Right atrium auricular region (tissue), 2 donors: ENCODE data around the gene NHLRC1. TPM values are rescaled to one million over a fixed set of nuclear protein-coding genes. Genes with fewer than 3 reads are reported as not detected.

Source experiments
- DNase-seq: peaks from one replicate; pipeline ENCODE4 v3.0.0-alpha.2; 2019; ENCODE audit warnings: low spot score
- H3K27ac ChIP-seq, 2 donors: fragments of 200-600 bp; sonication (generic); 1 replicate in 1 of 2; 2 replicates in 1 of 2; pipeline ENCODE4 v1.5.1; 2016 to 2019
- H3K27me3 ChIP-seq, 2 donors: fragments of 200-600 bp; sonication (generic); one replicate each; pipeline versions ENCODE4 v1.5.1 to v1.6.0; 2017 to 2019
- H3K36me3 ChIP-seq: fragments of 200-600 bp; sonication (generic); one replicate; pipeline ENCODE4 v1.5.1; 2016
- H3K4me1 ChIP-seq, 2 donors: fragments of 200-600 bp; sonication (generic); one replicate each; pipeline versions ENCODE4 v1.5.1 to v1.6.0; 2017 to 2019
- H3K4me3 ChIP-seq, 2 donors: fragments of 200-600 bp; sonication (generic); 1 replicate in 1 of 2; 2 replicates in 1 of 2; pipeline ENCODE4 v1.5.1; 2017 to 2019; ENCODE audit warnings: mild to moderate bottlenecking in 1 of 2, moderate library complexity in 1 of 2
- H3K9me3 ChIP-seq, 2 donors: fragments of 200-600 bp; sonication (generic); one replicate each; pipeline ENCODE4 v1.5.1; 2019
- CTCF ChIP-seq, 2 donors: fragments of 200-600 bp; sonication (generic); IDR thresholded peaks; one replicate each; pipeline ENCODE4 v1.5.1; 2019; ENCODE audit warnings: antibody characterized with exemption in 2 of 2
- total RNA-seq, 2 donors: library from RNA; depleted of rRNA; stranded (reverse); fragments of >200 nt; gene quantifications; one replicate each; pipeline ENCODE4 v1.1.0, GENCODE V29; 2016

Gene NHLRC1
- total RNA-seq, 2 donors from 2014 or later = 1.8 to 2.4 TPM

GRCh38 chr6:18101873-18102272 is 20.6 kb downstream of the NHLRC1 start:
- Histone ChIP-seq H3K4me1 (no peaks in the 10 kb centered on the region), H3K27me3 (no peaks in the 10 kb centered on the region), H3K36me3 (no peaks in the 10 kb centered on the region), H3K4me3 (no peak overlapping the region), H3K27ac (no peak overlapping the region), H3K9me3 (peaks cover 0 to 5% of the 10 kb centered on the region in 2 donors)
- no peak for DNase-seq
- no peak for TF ChIP-seq CTCF (IDR thresholded peaks at IDR 0.05)

GRCh38 chr6:18101271-18101670 is 21.2 kb downstream of the NHLRC1 start:
- Histone ChIP-seq H3K4me3 (no peak overlapping the region), H3K27ac (no peak overlapping the region), H3K27me3 (no peaks in the 10 kb centered on the region), H3K4me1 (no peaks in the 10 kb centered on the region), H3K36me3 (no peaks in the 10 kb centered on the region), H3K9me3 (no peaks in the 10 kb centered on the region)
- TF ChIP-seq CTCF (IDR thresholded peaks at IDR 0.05) = no peak
- DNase-seq = no peak

GRCh38 chr6:18100296-18100695 is 22.2 kb downstream of the NHLRC1 start:
- H3K9me3 ChIP-seq = no peaks in the 10 kb centered on the region
- DNase-seq = no peak
- no peaks in the 10 kb centered on the region for H3K36me3 ChIP-seq
- TF ChIP-seq CTCF (IDR thresholded peaks at IDR 0.05) = no peak
- H3K27ac ChIP-seq = no peak overlapping the region
- H3K4me1 ChIP-seq = no peaks in the 10 kb centered on the region
- no peak overlapping the region for H3K4me3 ChIP-seq
- H3K27me3 ChIP-seq = no peaks in the 10 kb centered on the region

- no peak for TF ChIP-seq CTCF (IDR thresholded peaks at IDR 0.05)
- H3K9me3 ChIP-seq = no peaks in the 10 kb centered on the region
Measured at GRCh38 chr6:18099511-18099910, 23.0 kb downstream of the NHLRC1 start.

GRCh38 chr6:18096423-18096822 is 26.1 kb downstream of the NHLRC1 start:
- H3K27ac ChIP-seq = no peak overlapping the region
- H3K9me3 ChIP-seq = no peaks in the 10 kb centered on the region
- no peak for DNase-seq
- no peaks in the 10 kb centered on the region for H3K36me3 ChIP-seq
- no peak for TF ChIP-seq CTCF (IDR thresholded peaks at IDR 0.05)
- H3K27me3 ChIP-seq = no peaks in the 10 kb centered on the region
- H3K4me3 ChIP-seq = no peak overlapping the region
- H3K4me1 ChIP-seq = no peaks in the 10 kb centered on the region

More at GRCh38 chr6:18099511-18099910, 23.0 kb downstream of the NHLRC1 start:
- no peak for DNase-seq
- Histone ChIP-seq H3K27ac (no peak overlapping the region), H3K4me3 (no peak overlapping the region), H3K36me3 (no peaks in the 10 kb centered on the region), H3K27me3 (no peaks in the 10 kb centered on the region), H3K4me1 (no peaks in the 10 kb centered on the region)

- H3K36me3 ChIP-seq = no peaks in the 10 kb centered on the region
- no peaks in the 10 kb centered on the region for H3K27me3 ChIP-seq
- no peak overlapping the region for H3K27ac ChIP-seq
- H3K4me1 ChIP-seq = no peaks in the 10 kb centered on the region
- no peak overlapping the region for H3K4me3 ChIP-seq
- no peak for DNase-seq
- H3K9me3 ChIP-seq = no peaks in the 10 kb centered on the region
- no peak for TF ChIP-seq CTCF (IDR thresholded peaks at IDR 0.05)
Measured at GRCh38 chr6:18091382-18091781, 31.1 kb downstream of the NHLRC1 start.
